SHP77 treated with DMSO at 0.1 percent for 48 hours (cell line): ENCODE results near the gene COL23A1.
A peak's percentile ranks its signal among the peaks of the same experiment; 100 is the strongest.
"Not testable (repeated sequence)": the region's sequence is repeated elsewhere in the genome, so short reads cannot be mapped to it uniquely, and the experiment has no call there.

ENCODE experiments used
- DNase-seq: peaks from one replicate; lab custom pipeline; 2025; lab: John Stamatoyannopoulos, UW

COL23A1 gene

GRCh38 chr5:178238711-178239592, 351.2 kb downstream of the COL23A1 start:
- DNase-seq, result no peak

- no peak for DNase-seq
Observed at GRCh38 chr5:178238313-178238635, 351.9 kb downstream of the COL23A1 start.

- DNase-seq, result no peak
Observed at GRCh38 chr5:178237431-178238312, 352.5 kb downstream of the COL23A1 start.

GRCh38 chr5:178236679-178237078, 353.5 kb downstream of the COL23A1 start:
- DNase-seq, result no peak

GRCh38 chr5:178236126-178236525, 354.1 kb downstream of the COL23A1 start:
- DNase-seq, result no peak

GRCh38 chr5:178235588-178235974, 354.6 kb downstream of the COL23A1 start:
- no peak for DNase-seq

- peak; percentile 3 for DNase-seq
Observed at GRCh38 chr5:178234750-178235587, 355.2 kb downstream of the COL23A1 start.

- no peak for DNase-seq
Observed at GRCh38 chr5:178234121-178234749, 356.0 kb downstream of the COL23A1 start.

- no peak for DNase-seq
Observed at GRCh38 chr5:178232920-178233429, 357.2 kb downstream of the COL23A1 start.

GRCh38 chr5:178232124-178232919, 357.9 kb downstream of the COL23A1 start, which contains the start of gene PHYKPL:
PHYKPL (minus strand) TSS chr5:178232802; CDS start chr5:178232550, 252 bp downstream.
- peak; percentile 18 for DNase-seq

GRCh38 chr5:178231539-178232123, 358.6 kb downstream of the COL23A1 start:
- DNase-seq, result no peak

GRCh38 chr5:178230879-178231538, 359.2 kb downstream of the COL23A1 start:
- no peak for DNase-seq

GRCh38 chr5:178229861-178230260, 360.3 kb downstream of the COL23A1 start:
- no peak for DNase-seq

- not testable (repeated sequence) for DNase-seq
Observed at GRCh38 chr5:178229111-178229510, 361.1 kb downstream of the COL23A1 start.

- no peak for DNase-seq
Observed at GRCh38 chr5:178228609-178229008, 361.6 kb downstream of the COL23A1 start.

- DNase-seq, result no peak
Observed at GRCh38 chr5:178227929-178228328, 362.3 kb downstream of the COL23A1 start.

- no peak for DNase-seq
Observed at GRCh38 chr5:178227138-178227659, 363.0 kb downstream of the COL23A1 start.

GRCh38 chr5:178225174-178225573, 365.0 kb downstream of the COL23A1 start:
- no peak for DNase-seq

- no peak for DNase-seq
Observed at GRCh38 chr5:178224403-178224802, 365.8 kb downstream of the COL23A1 start.
